ENCODE data around the gene MRPL58. TPM values are rescaled to one million over a fixed set of nuclear protein-coding genes. Genes with fewer than 3 reads are reported as not detected.

Gene MRPL58
- polyA plus RNA-seq, 3 donors, result 18.9 to 52.6 (median 44.4) TPM

DNA sequence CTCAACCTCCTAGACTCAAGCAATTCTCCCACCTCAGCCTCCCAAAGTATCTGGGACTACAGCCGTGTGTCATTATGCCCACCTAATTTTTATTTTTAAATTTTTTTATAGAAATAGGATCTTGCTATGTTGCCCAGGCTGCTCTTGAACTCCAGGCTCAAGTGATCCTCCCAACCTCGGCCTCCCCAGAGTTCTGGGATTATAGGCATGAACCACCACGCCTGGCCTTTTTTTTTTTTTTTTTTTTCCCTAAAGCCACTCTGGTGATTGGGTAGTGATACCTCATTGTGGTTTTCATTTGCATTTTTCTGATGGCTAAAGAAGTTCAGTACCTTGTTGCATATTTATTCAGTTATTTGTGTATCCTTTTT lies 26.3 kb upstream of the MRPL58 start:
- Mint-ChIP-seq H3K36me3 (peaks cover 0 to 2% of the 10 kb centered on the region in 2 donors), H3K4me3 (no peak overlapping the region), H3K4me1 (peaks cover 33% of the 10 kb centered on the region), H3K27me3 (ENCODE audit: low read depth in 3 of 3) (peaks cover 52 to 64% (median 61%) of the 10 kb centered on the region in 3 donors), H3K27ac (peak overlapping the region in 1 of 7 donors; percentile 30), H3K9me3 (peaks cover 0 to 7% (median 3%) of the 10 kb centered on the region in 7 donors)
- DNase-seq, result no peak
- intact Hi-C loops (cut with micrococcal nuclease), result loop anchor here in 1 of 2 donors (10.0 kb wide), 1 partner anchor 49 kb away; no protein-coding TSS in a partner anchor
- Histone ChIP-seq H3K4me2 (replicated peaks; ENCODE audit: extremely low read depth, low read length, poor library complexity, severe bottlenecking) (no peak overlapping the region), H3K36me3 (replicated peaks in 1 of 2; ENCODE audit: control insufficient read depth in 1 of 2, insufficient read depth in 2 of 2, low read length in 2 of 2) (no peaks in the 10 kb centered on the region), H3K9me3 (replicated peaks in 1 of 2; ENCODE audit: control insufficient read depth in 1 of 2, insufficient read depth in 1 of 2, low read length in 2 of 2) (no peaks in the 10 kb centered on the region), H3K79me2 (ENCODE audit: insufficient read depth, low read length) (no peaks in the 10 kb centered on the region), H3K9ac (ENCODE audit: insufficient read depth, low read length, poor library complexity, severe bottlenecking) (no peak overlapping the region), H3K4me1 (ENCODE audit: control insufficient read depth in 1 of 2, insufficient read depth in 2 of 2, low read length in 2 of 2) (peaks cover 41 to 49% of the 10 kb centered on the region in 2 donors), H3K27me3 (ENCODE audit: control insufficient read depth in 2 of 2, insufficient read depth in 2 of 2, low read length in 2 of 2) (peaks cover 25 to 59% of the 10 kb centered on the region in 2 donors), H3K4me3 (replicated peaks in 1 of 3; ENCODE audit: low read depth in 2 of 3, low read length in 3 of 3) (no peak overlapping the region), H2AFZ (ENCODE audit: insufficient read depth, low read depth, low read length, poor library complexity, severe bottlenecking) (no peak overlapping the region), H3K27ac (ENCODE audit: low read depth in 1 of 2, low read length in 2 of 2) (no peak overlapping the region), H4K20me1 (ENCODE audit: insufficient read depth, low read length) (no peaks in the 10 kb centered on the region)
- no CpG with 5 or more reads among the region's 3 CpGs for WGBS (ENCODE audit: insufficient coverage)
- TF ChIP-seq, protein P1, sequence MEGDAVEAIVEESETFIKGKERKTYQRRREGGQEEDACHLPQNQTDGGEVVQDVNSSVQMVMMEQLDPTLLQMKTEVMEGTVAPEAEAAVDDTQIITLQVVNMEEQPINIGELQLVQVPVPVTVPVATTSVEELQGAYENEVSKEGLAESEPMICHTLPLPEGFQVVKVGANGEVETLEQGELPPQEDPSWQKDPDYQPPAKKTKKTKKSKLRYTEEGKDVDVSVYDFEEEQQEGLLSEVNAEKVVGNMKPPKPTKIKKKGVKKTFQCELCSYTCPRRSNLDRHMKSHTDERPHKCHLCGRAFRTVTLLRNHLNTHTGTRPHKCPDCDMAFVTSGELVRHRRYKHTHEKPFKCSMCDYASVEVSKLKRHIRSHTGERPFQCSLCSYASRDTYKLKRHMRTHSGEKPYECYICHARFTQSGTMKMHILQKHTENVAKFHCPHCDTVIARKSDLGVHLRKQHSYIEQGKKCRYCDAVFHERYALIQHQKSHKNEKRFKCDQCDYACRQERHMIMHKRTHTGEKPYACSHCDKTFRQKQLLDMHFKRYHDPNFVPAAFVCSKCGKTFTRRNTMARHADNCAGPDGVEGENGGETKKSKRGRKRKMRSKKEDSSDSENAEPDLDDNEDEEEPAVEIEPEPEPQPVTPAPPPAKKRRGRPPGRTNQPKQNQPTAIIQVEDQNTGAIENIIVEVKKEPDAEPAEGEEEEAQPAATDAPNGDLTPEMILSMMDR (IDR thresholded peaks at IDR 0.05), result no peak

- intact Hi-C loops (cut with micrococcal nuclease), result loop anchor here in 1 of 2 donors (10.0 kb wide), 1 partner anchor 47 kb away; no protein-coding TSS in a partner anchor
- Histone ChIP-seq H3K9me3 (replicated peaks in 1 of 2; ENCODE audit: control insufficient read depth in 1 of 2, insufficient read depth in 1 of 2, low read length in 2 of 2) (no peaks in the 10 kb centered on the region), H3K79me2 (ENCODE audit: insufficient read depth, low read length) (no peaks in the 10 kb centered on the region), H3K36me3 (replicated peaks in 1 of 2; ENCODE audit: control insufficient read depth in 1 of 2, insufficient read depth in 2 of 2, low read length in 2 of 2) (no peaks in the 10 kb centered on the region), H3K4me1 (ENCODE audit: control insufficient read depth in 1 of 2, insufficient read depth in 2 of 2, low read length in 2 of 2) (peaks cover 30 to 36% of the 10 kb centered on the region in 2 donors), H3K9ac (ENCODE audit: insufficient read depth, low read length, poor library complexity, severe bottlenecking) (peak within 1 kb of the TSS; percentile 43), H3K4me3 (replicated peaks in 1 of 3; ENCODE audit: low read depth in 2 of 3, low read length in 3 of 3) (peak within 1 kb of the TSS; percentile 37 to 79 (median 41)), H3K27ac (ENCODE audit: low read depth in 1 of 2, low read length in 2 of 2) (peak within 1 kb of the TSS in 1 of 2 donors; percentile 35), H2AFZ (ENCODE audit: insufficient read depth, low read depth, low read length, poor library complexity, severe bottlenecking) (peak within 1 kb of the TSS; percentile 78), H4K20me1 (ENCODE audit: insufficient read depth, low read length) (no peaks in the 10 kb centered on the region), H3K27me3 (ENCODE audit: control insufficient read depth in 2 of 2, insufficient read depth in 2 of 2, low read length in 2 of 2) (peaks cover 17 to 48% of the 10 kb centered on the region in 2 donors), H3K4me2 (replicated peaks; ENCODE audit: extremely low read depth, low read length, poor library complexity, severe bottlenecking) (peak within 1 kb of the TSS; percentile 97)
- peaks cover 0 to 2% (median 0%) of the 10 kb centered on the region in 7 donors for H3K9me3 Mint-ChIP-seq
- under 1% methylated on average over 43 of the region's 51 CpGs for WGBS (ENCODE audit: insufficient coverage)
- H3K36me3 Mint-ChIP-seq, result no peaks in the 10 kb centered on the region
- TF ChIP-seq, protein P1 (IDR thresholded peaks at IDR 0.05), result no peak
- H3K27me3 Mint-ChIP-seq (ENCODE audit: low read depth in 3 of 3), result peaks cover 44 to 56% (median 50%) of the 10 kb centered on the region in 3 donors
- H3K4me3 Mint-ChIP-seq, result peak within 1 kb of the TSS; percentile 81 to 88
- DNase-seq, result peak; percentile 91 to 95 (median 92)
- H3K27ac Mint-ChIP-seq, result peak within 1 kb of the TSS; percentile 35 to 90 (median 78)
- H3K4me1 Mint-ChIP-seq, result peaks cover 34% of the 10 kb centered on the region
Measured at GRCh38 chr17:74987418-74987908, 25.0 kb upstream of the MRPL58 start, which contains the start of gene CDR2L. TSS of gene CDR2L (plus strand) at chr17:74987632. CDS start at chr17:74988044, 412 bp downstream.
